Measurements from ENCODE around the gene S100B. TPM values are rescaled to one million over a fixed set of nuclear protein-coding genes. Genes with fewer than 3 reads are reported as not detected.
A peak's percentile ranks its signal among the peaks of the same experiment; 100 is the strongest.

Gene S100B
- total RNA-seq (2021; ENCODE audit: unreplicated experiment) (not detected), Bru-seq, nascent RNA (not detected), BruChase-seq, experiment 1, labeled RNA remaining after a 6-hour chase (not detected), BruChase-seq, experiment 2, labeled RNA remaining after a 2-hour chase (not detected)
- polyA plus RNA-seq (2012), result not detected in 2 replicates
- long read RNA-seq, result 0 reads

DNA sequence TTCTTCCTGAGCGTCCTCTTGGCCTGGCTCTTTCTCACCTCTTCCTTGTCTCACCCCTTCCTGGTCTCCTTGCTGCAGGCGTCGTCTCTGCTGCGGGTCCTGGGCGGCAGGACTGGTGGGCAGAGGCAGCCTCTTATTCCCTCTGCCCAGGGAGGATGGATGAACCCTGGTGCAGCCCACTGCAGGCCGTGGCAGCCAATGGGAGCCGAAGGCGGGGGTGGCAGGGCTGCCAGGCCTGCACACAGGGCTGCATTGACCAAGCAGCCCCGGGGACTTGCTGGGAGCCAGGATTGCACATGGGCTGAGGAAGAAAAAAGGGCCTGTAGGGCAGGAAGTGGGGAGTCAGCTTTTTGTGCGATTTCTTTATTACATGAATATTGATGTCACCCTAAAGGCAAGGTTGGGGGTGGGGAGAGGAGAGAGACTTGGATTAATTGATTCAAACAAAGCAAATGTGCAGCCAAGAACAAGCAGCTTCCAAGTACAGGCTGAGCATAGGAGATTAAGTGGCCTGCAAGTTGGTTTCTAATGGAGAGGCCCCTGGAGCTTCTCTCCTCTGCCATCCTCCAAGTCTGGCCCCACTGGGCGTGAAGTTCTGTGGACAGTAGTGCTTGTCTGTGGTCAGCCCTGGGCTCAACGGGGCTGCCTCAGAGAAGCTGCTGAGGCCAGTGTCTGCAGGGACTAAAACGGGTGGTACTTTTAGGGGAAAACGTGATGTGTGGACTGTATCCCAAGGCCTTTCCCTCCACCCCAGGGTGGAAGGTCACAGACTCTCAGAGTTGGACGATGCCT, at the start of gene S100B:
Gene S100B (minus strand): TSS at position 108 of the 792 bp plus-strand sequence. CDS start 2,667 bp downstream, outside the sequence.
- Histone ChIP-seq H3K9me2 (ENCODE audit: insufficient read depth) (no peaks in the 10 kb centered on the region), H3K9me3 (ENCODE audit: control insufficient read depth in 1 of 2, insufficient read depth in 1 of 2, low read depth in 1 of 2, low read length in 2 of 2) (no peaks in the 10 kb centered on the region), H3K27ac (ENCODE audit: low read depth, low read length) (no peak within 1 kb of the TSS), H3K4me2 (ENCODE audit: low read length) (no peak within 1 kb of the TSS), H3K36me3 (ENCODE audit: control insufficient read depth in 1 of 2, insufficient read depth in 2 of 2, low read length in 2 of 2) (no peaks in the 10 kb centered on the region), H4K20me1 (ENCODE audit: insufficient read depth) (no peaks in the 10 kb centered on the region), H3K27me3 (ENCODE audit: insufficient read depth, low read length) (0 out of 2 replicates have a peak, but pooled peaks cover 6% of the 10 kb centered on the region), H3K4me3 (replicated peaks in 1 of 2; ENCODE audit: low read depth in 1 of 2, low read length in 2 of 2) (no peak within 1 kb of the TSS), H3K4me1 (ENCODE audit: control insufficient read depth in 1 of 2, insufficient read depth in 2 of 2, low read length in 2 of 2) (no peaks in the 10 kb centered on the region), H3K79me2 (ENCODE audit: insufficient read depth, low read length) (no peaks in the 10 kb centered on the region), H3K9ac (ENCODE audit: low read length) (no peak within 1 kb of the TSS), H2AFZ (ENCODE audit: low read depth, low read length, poor library complexity, severe bottlenecking) (no peak within 1 kb of the TSS)
- no peak for TF ChIP-seq YY1 (IDR thresholded peaks at IDR 0.05; ENCODE audit: extremely low read depth, insufficient replicate concordance, low read depth, low read length)
- DNase-seq (ENCODE audit: low read depth, low spot score) (no peak), ATAC-seq (peak; percentile 64)
- CTCF ChIA-PET, result no interaction called here
- intact Hi-C loops (cut with micrococcal nuclease), result no loop called here
- POLR2A ChIA-PET, result no interaction called here
- no TSS peak for BruUV-seq (replicated peaks)
- RAD21 ChIA-PET (ENCODE audit: low non-redundant PET in 1 of 2, low total read pairs in 2 of 2, uncharacterized antibody in 2 of 2, unreplicated experiment in 2 of 2), result no interaction called here

DNA sequence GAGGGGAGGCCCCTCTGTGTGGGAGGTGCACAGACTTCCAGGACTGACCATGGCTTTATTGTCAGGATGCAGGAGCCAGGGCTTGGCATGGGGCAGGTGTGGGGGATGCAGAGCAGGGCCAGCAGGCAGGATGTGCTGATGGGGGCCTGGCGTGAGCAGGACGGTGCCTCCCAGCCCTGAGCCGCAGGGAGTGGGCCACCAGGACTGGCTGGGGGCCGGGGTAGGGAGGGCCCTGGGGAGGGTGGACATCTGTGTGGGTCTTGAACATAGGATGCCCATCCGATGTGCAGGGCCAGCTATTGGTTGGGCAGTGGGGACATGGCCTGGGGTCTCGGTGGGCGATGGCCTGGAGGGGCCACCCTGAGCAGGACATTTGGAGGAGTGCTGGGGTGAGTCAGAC, 46.2 kb upstream of the S100B start:
- Histone ChIP-seq H3K79me2 (ENCODE audit: insufficient read depth, low read length) (peaks cover 3% of the 10 kb centered on the region; the same call in 1 of the 2 replicates), H3K4me1 (ENCODE audit: control insufficient read depth in 1 of 2, insufficient read depth in 2 of 2, low read length in 2 of 2) (no peaks in the 10 kb centered on the region), H4K20me1 (ENCODE audit: insufficient read depth) (no peaks in the 10 kb centered on the region), H3K4me2 (ENCODE audit: low read length) (no peak overlapping the region), H3K27me3 (ENCODE audit: insufficient read depth, low read length) (no peaks in the 10 kb centered on the region), H3K36me3 (ENCODE audit: control insufficient read depth in 1 of 2, insufficient read depth in 2 of 2, low read length in 2 of 2) (peaks cover 48 to 54% of the 10 kb centered on the region in 2 experiments), H3K27ac (ENCODE audit: low read depth, low read length) (no peak overlapping the region), H3K9me3 (ENCODE audit: control insufficient read depth in 1 of 2, insufficient read depth in 1 of 2, low read depth in 1 of 2, low read length in 2 of 2) (0 out of 4 replicates have a peak, but pooled peaks cover 0 to 6% of the 10 kb centered on the region in 2 experiments), H3K9me2 (ENCODE audit: insufficient read depth) (no peaks in the 10 kb centered on the region), H3K9ac (ENCODE audit: low read length) (no peak overlapping the region), H2AFZ (ENCODE audit: low read depth, low read length, poor library complexity, severe bottlenecking) (no peak overlapping the region), H3K4me3 (replicated peaks in 1 of 2; ENCODE audit: low read depth in 1 of 2, low read length in 2 of 2) (no peak overlapping the region)
- CTCF ChIA-PET, result no interaction called here
- no peak for TF ChIP-seq EGR1 (IDR thresholded peaks at IDR 0.05; ENCODE audit: low read depth)
- TF ChIP-seq ZFX (IDR thresholded peaks at IDR 0.05), result no peak
- TF ChIP-seq, protein P1, sequence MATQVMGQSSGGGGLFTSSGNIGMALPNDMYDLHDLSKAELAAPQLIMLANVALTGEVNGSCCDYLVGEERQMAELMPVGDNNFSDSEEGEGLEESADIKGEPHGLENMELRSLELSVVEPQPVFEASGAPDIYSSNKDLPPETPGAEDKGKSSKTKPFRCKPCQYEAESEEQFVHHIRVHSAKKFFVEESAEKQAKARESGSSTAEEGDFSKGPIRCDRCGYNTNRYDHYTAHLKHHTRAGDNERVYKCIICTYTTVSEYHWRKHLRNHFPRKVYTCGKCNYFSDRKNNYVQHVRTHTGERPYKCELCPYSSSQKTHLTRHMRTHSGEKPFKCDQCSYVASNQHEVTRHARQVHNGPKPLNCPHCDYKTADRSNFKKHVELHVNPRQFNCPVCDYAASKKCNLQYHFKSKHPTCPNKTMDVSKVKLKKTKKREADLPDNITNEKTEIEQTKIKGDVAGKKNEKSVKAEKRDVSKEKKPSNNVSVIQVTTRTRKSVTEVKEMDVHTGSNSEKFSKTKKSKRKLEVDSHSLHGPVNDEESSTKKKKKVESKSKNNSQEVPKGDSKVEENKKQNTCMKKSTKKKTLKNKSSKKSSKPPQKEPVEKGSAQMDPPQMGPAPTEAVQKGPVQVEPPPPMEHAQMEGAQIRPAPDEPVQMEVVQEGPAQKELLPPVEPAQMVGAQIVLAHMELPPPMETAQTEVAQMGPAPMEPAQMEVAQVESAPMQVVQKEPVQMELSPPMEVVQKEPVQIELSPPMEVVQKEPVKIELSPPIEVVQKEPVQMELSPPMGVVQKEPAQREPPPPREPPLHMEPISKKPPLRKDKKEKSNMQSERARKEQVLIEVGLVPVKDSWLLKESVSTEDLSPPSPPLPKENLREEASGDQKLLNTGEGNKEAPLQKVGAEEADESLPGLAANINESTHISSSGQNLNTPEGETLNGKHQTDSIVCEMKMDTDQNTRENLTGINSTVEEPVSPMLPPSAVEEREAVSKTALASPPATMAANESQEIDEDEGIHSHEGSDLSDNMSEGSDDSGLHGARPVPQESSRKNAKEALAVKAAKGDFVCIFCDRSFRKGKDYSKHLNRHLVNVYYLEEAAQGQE (IDR thresholded peaks at IDR 0.05; ENCODE audit: low read depth), result no peak
- TF ChIP-seq YY1 (IDR thresholded peaks at IDR 0.05; ENCODE audit: extremely low read depth, insufficient replicate concordance, low read depth, low read length), result no peak
- TF ChIP-seq EZH2phosphoT487 (IDR thresholded peaks at IDR 0.05; ENCODE audit: borderline replicate concordance), result no peak
- no peak for TF ChIP-seq TCF7L2 (IDR thresholded peaks at IDR 0.05; ENCODE audit: borderline replicate concordance, extremely low read depth, insufficient read depth, insufficient read length)
- TF ChIP-seq CBX3 (IDR thresholded peaks at IDR 0.05; ENCODE audit: low read depth), result no peak
- TF ChIP-seq POLR2AphosphoS5 (IDR thresholded peaks at IDR 0.05; ENCODE audit: low read depth, low read length), result no peak
- TF ChIP-seq POLR2A (IDR thresholded peaks at IDR 0.05; ENCODE audit: borderline replicate concordance, extremely low read depth, insufficient read depth, insufficient read length), result no peak
- TF ChIP-seq, protein P2, sequence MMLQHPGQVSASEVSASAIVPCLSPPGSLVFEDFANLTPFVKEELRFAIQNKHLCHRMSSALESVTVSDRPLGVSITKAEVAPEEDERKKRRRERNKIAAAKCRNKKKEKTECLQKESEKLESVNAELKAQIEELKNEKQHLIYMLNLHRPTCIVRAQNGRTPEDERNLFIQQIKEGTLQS (IDR thresholded peaks at IDR 0.05), result no peak
- TF ChIP-seq SIN3A (IDR thresholded peaks at IDR 0.05; ENCODE audit: low read depth), result no peak
- ATAC-seq (no peak), DNase-seq (ENCODE audit: low read depth, low spot score) (no peak)
- intact Hi-C loops (cut with micrococcal nuclease), result no loop called here
- POLR2A ChIA-PET, result no interaction called here
- no TSS peak for BruUV-seq (replicated peaks)
- RAD21 ChIA-PET (ENCODE audit: low non-redundant PET in 1 of 2, low total read pairs in 2 of 2, uncharacterized antibody in 2 of 2, unreplicated experiment in 2 of 2), result no interaction called here
